ENCODE data around the gene UBXN7. TPM values are rescaled to one million over a fixed set of nuclear protein-coding genes. Genes with fewer than 3 reads are reported as not detected.
"Not testable (repeated sequence)": the region's sequence is repeated elsewhere in the genome, so short reads cannot be mapped to it uniquely, and the experiment has no call there.

The UBXN7 gene
- total and polyA plus RNA-seq, 2 donors = 8.2 to 38.1 TPM

GRCh38 chr3:196406811-196407470, 25.3 kb downstream of the UBXN7 start:
- DNase-seq (ENCODE audit: extremely low spot score) = no peak
- no peaks in the 10 kb centered on the region for H3K4me1 ChIP-seq (ENCODE audit: insufficient read depth)
- H3K27ac ChIP-seq (ENCODE audit: low read depth) = no peak overlapping the region
- no peak overlapping the region for H3K4me3 ChIP-seq (ENCODE audit: low read depth, low read length)
- no peaks in the 10 kb centered on the region for H3K36me3 ChIP-seq (ENCODE audit: insufficient read depth)
- 38% methylated on average over 8 of the region's 8 CpGs for WGBS

- Histone ChIP-seq H3K4me1 (ENCODE audit: insufficient read depth) (no peaks in the 10 kb centered on the region), H3K36me3 (ENCODE audit: insufficient read depth) (no peaks in the 10 kb centered on the region), H3K4me3 (ENCODE audit: low read depth, low read length) (no peak overlapping the region), H3K27ac (ENCODE audit: low read depth) (no peak overlapping the region)
- no peak for DNase-seq (ENCODE audit: extremely low spot score)
- 95% methylated on average over 6 of the region's 6 CpGs for WGBS
These were observed 31.9 kb downstream of the UBXN7 start for GRCh38 chr3:196400331-196400730.

GRCh38 chr3:196399485-196399945, 32.7 kb downstream of the UBXN7 start:
- Histone ChIP-seq H3K36me3 (ENCODE audit: insufficient read depth) (no peaks in the 10 kb centered on the region), H3K27ac (ENCODE audit: low read depth) (no peak overlapping the region), H3K4me3 (ENCODE audit: low read depth, low read length) (no peak overlapping the region), H3K4me1 (ENCODE audit: insufficient read depth) (no peaks in the 10 kb centered on the region)
- no peak for DNase-seq (ENCODE audit: extremely low spot score)
- 69% methylated on average over 3 of the region's 3 CpGs for WGBS

GRCh38 chr3:196398782-196399181, 33.4 kb downstream of the UBXN7 start:
- Histone ChIP-seq H3K36me3 (ENCODE audit: insufficient read depth) (no peaks in the 10 kb centered on the region), H3K4me1 (ENCODE audit: insufficient read depth) (no peaks in the 10 kb centered on the region), H3K4me3 (ENCODE audit: low read depth, low read length) (no peak overlapping the region), H3K27ac (ENCODE audit: low read depth) (no peak overlapping the region)
- DNase-seq (ENCODE audit: extremely low spot score) = no peak
- WGBS = 91% methylated on average over 7 of the region's 7 CpGs

GRCh38 chr3:196397941-196398340, 34.3 kb downstream of the UBXN7 start:
- Histone ChIP-seq H3K4me1 (ENCODE audit: insufficient read depth) (no peaks in the 10 kb centered on the region), H3K27ac (ENCODE audit: low read depth) (no peak overlapping the region), H3K36me3 (ENCODE audit: insufficient read depth) (no peaks in the 10 kb centered on the region), H3K4me3 (ENCODE audit: low read depth, low read length) (no peak overlapping the region)
- 74% methylated on average over 3 of the region's 3 CpGs for WGBS
- DNase-seq (ENCODE audit: extremely low spot score) = no peak

- WGBS = 98% methylated on average over 3 of the region's 3 CpGs
- Histone ChIP-seq H3K27ac (ENCODE audit: low read depth) (no peak overlapping the region), H3K36me3 (ENCODE audit: insufficient read depth) (peaks cover 7% of the 10 kb centered on the region), H3K4me1 (ENCODE audit: insufficient read depth) (no peaks in the 10 kb centered on the region), H3K4me3 (ENCODE audit: low read depth, low read length) (no peak overlapping the region)
- no peak for DNase-seq (ENCODE audit: extremely low spot score)
These were observed 42.1 kb downstream of the UBXN7 start for GRCh38 chr3:196390116-196390515.

GRCh38 chr3:196388956-196389355, 43.3 kb downstream of the UBXN7 start:
- Histone ChIP-seq H3K4me3 (ENCODE audit: low read depth, low read length) (no peak overlapping the region), H3K4me1 (ENCODE audit: insufficient read depth) (no peaks in the 10 kb centered on the region), H3K36me3 (ENCODE audit: insufficient read depth) (peaks cover 7% of the 10 kb centered on the region), H3K27ac (ENCODE audit: low read depth) (no peak overlapping the region)
- DNase-seq (ENCODE audit: extremely low spot score) = no peak
- 74% methylated on average over 3 of the region's 3 CpGs for WGBS

GRCh38 chr3:196387941-196388340, 44.3 kb downstream of the UBXN7 start:
- H3K27ac ChIP-seq (ENCODE audit: low read depth); H3K4me1 ChIP-seq (ENCODE audit: insufficient read depth); H3K36me3 ChIP-seq (ENCODE audit: insufficient read depth); DNase-seq (ENCODE audit: extremely low spot score); H3K4me3 ChIP-seq (ENCODE audit: low read depth, low read length): not testable (repeated sequence)
- 97% methylated on average over 2 of the region's 2 CpGs for WGBS

- H3K4me3 ChIP-seq (ENCODE audit: low read depth, low read length); H3K36me3 ChIP-seq (ENCODE audit: insufficient read depth); H3K27ac ChIP-seq (ENCODE audit: low read depth); DNase-seq (ENCODE audit: extremely low spot score); H3K4me1 ChIP-seq (ENCODE audit: insufficient read depth): not testable (repeated sequence)
- 98% methylated on average over 3 of the region's 3 CpGs for WGBS
These were observed 45.4 kb downstream of the UBXN7 start for GRCh38 chr3:196386797-196387196.

- 88% methylated on average over 6 of the region's 6 CpGs for WGBS
- H3K36me3 ChIP-seq (ENCODE audit: insufficient read depth); H3K4me1 ChIP-seq (ENCODE audit: insufficient read depth): not testable (repeated sequence)
These were observed 46.2 kb downstream of the UBXN7 start for GRCh38 chr3:196386034-196386433.

GRCh38 chr3:196385446-196385845, 46.8 kb downstream of the UBXN7 start:
- not testable (repeated sequence) for DNase-seq (ENCODE audit: extremely low spot score); H3K27ac ChIP-seq (ENCODE audit: low read depth); H3K4me3 ChIP-seq (ENCODE audit: low read depth, low read length); H3K4me1 ChIP-seq (ENCODE audit: insufficient read depth); H3K36me3 ChIP-seq (ENCODE audit: insufficient read depth)
- 94% methylated on average over 25 of the region's 25 CpGs for WGBS

More at GRCh38 chr3:196386034-196386433, 46.2 kb downstream of the UBXN7 start:
- H3K4me3 ChIP-seq (ENCODE audit: low read depth, low read length); H3K27ac ChIP-seq (ENCODE audit: low read depth); DNase-seq (ENCODE audit: extremely low spot score): not testable (repeated sequence)

GRCh38 chr3:196378146-196378841, 53.9 kb downstream of the UBXN7 start:
- Histone ChIP-seq H3K4me1 (ENCODE audit: insufficient read depth) (no peaks in the 10 kb centered on the region), H3K4me3 (ENCODE audit: low read depth, low read length) (no peak overlapping the region), H3K27ac (ENCODE audit: low read depth) (no peak overlapping the region), H3K36me3 (ENCODE audit: insufficient read depth) (no peaks in the 10 kb centered on the region)
- DNase-seq (ENCODE audit: extremely low spot score) = no peak
- WGBS = 67% methylated on average over 3 of the region's 3 CpGs

GRCh38 chr3:196377321-196377720, 54.9 kb downstream of the UBXN7 start:
- whole genome bisulfite sequencing = 66% methylated on average over 5 of the region's 5 CpGs
- DNase-seq (ENCODE audit: extremely low spot score) = no peak

GRCh38 chr3:196365736-196366135, 66.5 kb downstream of the UBXN7 start:
- no peaks in the 10 kb centered on the region for H3K4me1 ChIP-seq (ENCODE audit: insufficient read depth)
- H3K27ac ChIP-seq (ENCODE audit: low read depth) = no peak overlapping the region
- no peak for DNase-seq (ENCODE audit: extremely low spot score)
- H3K4me3 ChIP-seq (ENCODE audit: low read depth, low read length) = no peak overlapping the region
- WGBS = 91% methylated on average over 4 of the region's 4 CpGs
- H3K36me3 ChIP-seq (ENCODE audit: insufficient read depth) = peaks cover 4% of the 10 kb centered on the region

More at GRCh38 chr3:196377321-196377720, 54.9 kb downstream of the UBXN7 start:
- Histone ChIP-seq H3K4me1 (ENCODE audit: insufficient read depth) (no peaks in the 10 kb centered on the region), H3K36me3 (ENCODE audit: insufficient read depth) (no peaks in the 10 kb centered on the region), H3K27ac (ENCODE audit: low read depth) (no peak overlapping the region), H3K4me3 (ENCODE audit: low read depth, low read length) (no peak overlapping the region)

Measured in urinary bladder (tissue), 4 donors.